Measurements from ENCODE around the gene EYA3. TPM values are rescaled to one million over a fixed set of nuclear protein-coding genes. Genes with fewer than 3 reads are reported as not detected.

Gene EYA3
- total and polyA plus RNA-seq, 2 of the 4 experiments (the other 2 are of a cell fraction), result 9.1 to 17.6 TPM

DNA sequence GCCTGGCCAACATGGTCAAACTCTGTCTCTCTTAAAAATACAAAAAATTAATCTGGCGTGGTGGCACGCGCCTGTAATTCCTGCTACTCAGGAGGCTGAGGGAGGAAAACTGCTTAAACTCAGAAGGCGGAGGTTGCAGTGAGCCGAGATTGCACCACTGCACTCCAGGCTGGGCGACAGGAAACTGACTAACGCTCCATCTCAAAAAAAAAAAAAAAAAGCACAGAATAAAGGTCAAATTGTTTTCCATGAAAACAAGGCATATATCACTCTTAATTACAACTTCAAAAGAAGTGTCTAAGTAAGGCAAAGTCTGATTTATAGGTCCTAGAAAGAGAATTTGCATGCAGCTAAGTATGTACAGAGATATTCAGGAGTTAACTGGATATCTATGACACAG lies 25.6 kb downstream of the EYA3 start:
- no peak overlapping the region for H3K9ac ChIP-seq (ENCODE audit: low read depth, low read length)
- CTCF ChIA-PET, result no interaction called here
- no peak overlapping the region for H3K18ac ChIP-seq (ENCODE audit: low read depth, low read length)
- no peak overlapping the region for H3K56ac ChIP-seq (ENCODE audit: extremely low read depth, insufficient read depth, low read length)
- BruUV-seq (replicated peaks), result no TSS peak
- H3K9me1 ChIP-seq (ENCODE audit: insufficient read depth, low read length), result no peaks in the 10 kb centered on the region; the same call in 1 of the 2 replicates
- no peaks in the 10 kb centered on the region for H3K36me3 ChIP-seq (ENCODE audit: control insufficient read depth, insufficient read depth, low read length)
- no peak overlapping the region for H2BK20ac ChIP-seq (ENCODE audit: low read depth, low read length)
- no peak overlapping the region for H3K4ac ChIP-seq (ENCODE audit: low read depth, low read length)
- H3K9me3 ChIP-seq (ENCODE audit: control insufficient read depth, insufficient read depth, low read length), result no peaks in the 10 kb centered on the region
- POLR2A ChIA-PET (ENCODE audit: unreplicated experiment), result no interaction called here
- H3K27ac ChIP-seq (ENCODE audit: insufficient read depth, low read length), result no peak overlapping the region
- peaks cover 11 to 48% of the 10 kb centered on the region in 2 experiments; a peak in 3 of 4 replicates for H3K79me1 ChIP-seq (ENCODE audit: low read depth in 1 of 2, low read length in 2 of 2)
- no peak for TF ChIP-seq CEBPB (IDR thresholded peaks at IDR 0.05; ENCODE audit: low read depth, low read length)
- TF ChIP-seq, protein P1, sequence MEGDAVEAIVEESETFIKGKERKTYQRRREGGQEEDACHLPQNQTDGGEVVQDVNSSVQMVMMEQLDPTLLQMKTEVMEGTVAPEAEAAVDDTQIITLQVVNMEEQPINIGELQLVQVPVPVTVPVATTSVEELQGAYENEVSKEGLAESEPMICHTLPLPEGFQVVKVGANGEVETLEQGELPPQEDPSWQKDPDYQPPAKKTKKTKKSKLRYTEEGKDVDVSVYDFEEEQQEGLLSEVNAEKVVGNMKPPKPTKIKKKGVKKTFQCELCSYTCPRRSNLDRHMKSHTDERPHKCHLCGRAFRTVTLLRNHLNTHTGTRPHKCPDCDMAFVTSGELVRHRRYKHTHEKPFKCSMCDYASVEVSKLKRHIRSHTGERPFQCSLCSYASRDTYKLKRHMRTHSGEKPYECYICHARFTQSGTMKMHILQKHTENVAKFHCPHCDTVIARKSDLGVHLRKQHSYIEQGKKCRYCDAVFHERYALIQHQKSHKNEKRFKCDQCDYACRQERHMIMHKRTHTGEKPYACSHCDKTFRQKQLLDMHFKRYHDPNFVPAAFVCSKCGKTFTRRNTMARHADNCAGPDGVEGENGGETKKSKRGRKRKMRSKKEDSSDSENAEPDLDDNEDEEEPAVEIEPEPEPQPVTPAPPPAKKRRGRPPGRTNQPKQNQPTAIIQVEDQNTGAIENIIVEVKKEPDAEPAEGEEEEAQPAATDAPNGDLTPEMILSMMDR (conservative IDR thresholded peaks at IDR 0.05; ENCODE audit: low read depth, low read length), result no peak
- no peak overlapping the region for H2BK15ac ChIP-seq (ENCODE audit: low read depth, low read length)
- no peak overlapping the region for H2BK120ac ChIP-seq (ENCODE audit: low read depth, low read length)
- WGBS, 2 experiments (ENCODE audit: extremely low coverage in 2 of 2, insufficient read length in 1 of 2), result no CpG with 5 or more reads among the region's 7 CpGs
- no peak overlapping the region for H3K4me3 ChIP-seq (ENCODE audit: insufficient read depth, low read depth, low read length)
- H4K20me1 ChIP-seq (ENCODE audit: insufficient read depth, low read length), result no peaks in the 10 kb centered on the region
- H2AFZ ChIP-seq (replicated peaks; ENCODE audit: low read length, poor library complexity), result no peak overlapping the region
- no peak overlapping the region for H2AK9ac ChIP-seq (replicated peaks; ENCODE audit: low read depth, low read length, poor library complexity)
- no peak overlapping the region; a peak in 1 of 4 replicates for H4K8ac ChIP-seq (ENCODE audit: low read depth in 2 of 2, low read length in 2 of 2)
- intact Hi-C loops (cut with micrococcal nuclease), result no loop called here
- H3K23ac ChIP-seq (ENCODE audit: low read depth, low read length), result no peak overlapping the region
- H2BK5ac ChIP-seq (ENCODE audit: low read depth, low read length, poor library complexity, severe bottlenecking), result no peak overlapping the region
- ATAC-seq (ENCODE audit: low read depth) (no peak), DNase-seq (no peak)
- H4K91ac ChIP-seq (ENCODE audit: insufficient read depth, low read depth, low read length), result no peak overlapping the region
- H3K4me1 ChIP-seq (ENCODE audit: control insufficient read depth, insufficient read depth, low read length), result peaks cover 2% of the 10 kb centered on the region; the same call in 1 of the 2 replicates
- H4K5ac ChIP-seq (ENCODE audit: low read depth, low read length), result no peak overlapping the region
- H3K4me2 ChIP-seq (ENCODE audit: low read depth, low read length), result no peak overlapping the region
- H3K14ac ChIP-seq (replicated peaks; ENCODE audit: low read depth, low read length), result no peak overlapping the region
- H3K27me3 ChIP-seq (ENCODE audit: control insufficient read depth, insufficient read depth, low read length), result no peaks in the 10 kb centered on the region
- dilution Hi-C loops (cut with HindIII; ENCODE audit: low sequenced_read_pairs, unreplicated experiment), result no loop called here
- in situ Hi-C loops (cut with MboI; ENCODE audit: low sequenced_read_pairs), result no loop called here
- no peak overlapping the region for H2AK5ac ChIP-seq (ENCODE audit: low read depth, low read length)

All from IMR-90 (cell line).